AG04449 (cell line): ENCODE results near the gene AASDHPPT.

Experiments
- CTCF ChIA-PET: fragments of 350-600 bp; formaldehyde crosslinking; extraction: SDS; loops from one replicate; lab custom pipeline; 2021; ENCODE audit warnings: antibody characterized with exemption; lab: Yijun Ruan, JAX
- POLR2A ChIA-PET: fragments of 400-600, 350-600 bp; formaldehyde crosslinking; extraction: SDS; loops from one replicate; lab custom pipeline; 2020; ENCODE audit warnings: antibody characterized with exemption, inconsistent platforms; lab: Yijun Ruan, JAX
- DNase-seq: peaks from one replicate; pipeline ENCODE4 v3.0.0-alpha.2; 2010; ENCODE audit warnings: low read depth, low spot score
- H3K4me3 ChIP-seq: 2 replicates; pipeline ENCODE4 v1.5.1; 2011; ENCODE audit warnings: low read depth, mild to moderate bottlenecking, control low read depth, low read length
- CTCF ChIP-seq: IDR thresholded peaks from one replicate; pipeline ENCODE4 v1.5.1; 2011; ENCODE audit warnings: mild to moderate bottlenecking, moderate library complexity, low read length, control low read depth, inconsistent platforms; ENCODE audit not compliant: insufficient read depth; ENCODE audit errors: missing control alignments

Gene AASDHPPT

GRCh38 chr11:106082096-106082495, 4.6 kb downstream of the AASDHPPT start:
- POLR2A ChIA-PET: no interaction called here
- H3K4me3 ChIP-seq: no peak overlapping the region
- no peak for DNase-seq
- CTCF ChIA-PET: interaction anchor here (1.5 kb wide), 1 partner anchor 10 kb away, joined by 4 read pairs; no protein-coding TSS in a partner anchor
- TF ChIP-seq CTCF: no peak

- no peak for DNase-seq
- CTCF ChIA-PET: interaction anchor here (1.0 to 2.6 kb wide), 6 partner anchors 7 to 47 kb away, joined by 3 to 10 read pairs (median 6); partner anchors contain the start of genes AASDHPPT and KBTBD3
- H3K4me3 ChIP-seq: no peak overlapping the region
- POLR2A ChIA-PET: no interaction called here
- TF ChIP-seq CTCF: no peak
Measured at GRCh38 chr11:106086135-106086534, 8.7 kb downstream of the AASDHPPT start.

GRCh38 chr11:106086850-106087249, 9.4 kb downstream of the AASDHPPT start:
- ChIA-PET CTCF (interaction anchor here (0.7 to 2.6 kb wide), 6 partner anchors 8 to 499 kb away, joined by 3 to 10 read pairs (median 6); partner anchors contain the start of genes AASDHPPT and KBTBD3), POLR2A (no interaction called here)
- no peak for TF ChIP-seq CTCF
- H3K4me3 ChIP-seq: no peak overlapping the region
- DNase-seq: no peak

DNA sequence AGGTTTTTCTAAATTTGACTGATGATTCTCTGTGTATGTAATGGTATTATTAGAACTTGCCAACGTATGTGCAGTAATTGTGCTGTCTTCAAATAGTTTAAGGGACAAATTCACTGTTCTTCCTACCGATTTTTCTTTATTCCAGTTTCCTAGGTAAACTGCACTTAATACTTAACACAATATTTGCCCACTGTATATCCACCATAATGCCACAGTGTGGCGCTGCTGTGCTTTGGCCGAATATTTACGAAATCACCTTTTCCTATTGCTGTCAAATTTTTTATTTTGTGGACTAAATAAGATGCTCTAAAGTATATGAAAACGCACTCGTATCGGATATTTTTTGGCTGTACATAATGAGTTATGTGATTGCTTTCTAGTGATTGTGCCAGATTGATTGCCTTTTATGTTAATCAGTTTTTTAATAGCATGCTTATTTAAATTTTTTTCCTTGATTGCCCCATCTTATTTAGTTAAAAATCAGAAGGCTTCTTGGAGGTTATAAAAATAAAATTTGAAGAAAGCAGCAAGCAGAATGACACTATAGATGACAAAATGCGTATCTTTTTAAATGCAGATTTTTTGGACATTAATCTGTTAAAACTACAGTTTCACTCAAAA, 10.5 kb downstream of the AASDHPPT start:
- CTCF ChIA-PET: interaction anchor here (0.7 to 2.6 kb wide), 8 partner anchors 8 to 950 kb away, joined by 3 to 10 read pairs (median 4); partner anchors contain the start of genes AASDHPPT and KBTBD3
- POLR2A ChIA-PET: no interaction called here
- H3K4me3 ChIP-seq: no peak overlapping the region
- TF ChIP-seq CTCF: peak; percentile 76
- no peak for DNase-seq

DNA sequence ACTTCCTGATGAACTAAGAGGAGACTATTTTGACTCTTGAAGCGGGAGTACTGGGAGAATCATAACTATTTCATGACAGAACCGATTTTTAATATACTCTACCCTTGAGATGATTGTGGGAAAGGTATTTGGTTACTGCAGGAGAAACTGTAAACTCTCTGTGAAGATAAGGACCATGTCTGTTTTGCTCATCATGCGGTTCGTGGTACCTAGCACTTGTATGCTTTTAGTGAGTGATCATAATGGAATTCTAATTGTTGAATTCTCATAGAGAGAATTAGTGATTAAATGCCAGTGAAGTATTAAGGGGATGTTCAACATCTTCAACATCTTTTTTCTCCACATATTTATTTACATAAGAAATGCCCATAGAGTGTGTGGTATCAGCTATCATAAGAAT, 11.4 kb downstream of the AASDHPPT start:
- no peak for TF ChIP-seq CTCF
- CTCF ChIA-PET: interaction anchor here (2.3 kb wide), 1 partner anchor 10 kb away, joined by 8 read pairs; no protein-coding TSS in a partner anchor
- no peak overlapping the region for H3K4me3 ChIP-seq
- POLR2A ChIA-PET: no interaction called here
- no peak for DNase-seq

- ChIA-PET CTCF (interaction anchor here (1.2 to 1.8 kb wide), 6 partner anchors 9 to 64 kb away, joined by 4 to 11 read pairs (median 5); no protein-coding TSS in a partner anchor), POLR2A (no interaction called here)
- no peak overlapping the region for H3K4me3 ChIP-seq
- TF ChIP-seq CTCF: no peak
- DNase-seq: peak; percentile 28
Measured at GRCh38 chr11:106091480-106092123, 14.1 kb downstream of the AASDHPPT start.
